Retina (tissue), 1 donor: ENCODE measurements around the gene ZACN.

Experiments
- DNase-seq: peaks from one replicate; pipeline ENCODE4 v3.0.0-alpha.2; 2016

Gene ZACN

GRCh38 chr17:76104140-76104895, 25.3 kb downstream of the ZACN start:
- no peak for DNase-seq

DNA sequence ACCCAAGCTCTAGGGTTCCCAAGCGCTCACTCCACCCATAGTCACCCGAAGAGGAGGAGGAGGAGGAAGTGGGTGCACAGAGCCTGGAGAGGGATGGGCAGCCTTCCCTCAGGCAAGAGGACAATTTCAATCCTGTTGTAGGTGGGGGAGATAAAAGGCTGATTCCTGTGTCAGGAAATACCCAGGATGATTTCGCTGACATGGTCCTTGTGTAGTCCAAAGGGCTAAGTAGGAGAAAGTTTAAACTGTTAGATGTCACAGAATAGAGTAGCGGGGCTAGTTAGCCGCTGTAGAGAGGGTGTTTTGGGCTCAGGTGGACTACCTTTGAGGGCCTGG, 25.9 kb downstream of the ZACN start:
- DNase-seq: no peak

DNA sequence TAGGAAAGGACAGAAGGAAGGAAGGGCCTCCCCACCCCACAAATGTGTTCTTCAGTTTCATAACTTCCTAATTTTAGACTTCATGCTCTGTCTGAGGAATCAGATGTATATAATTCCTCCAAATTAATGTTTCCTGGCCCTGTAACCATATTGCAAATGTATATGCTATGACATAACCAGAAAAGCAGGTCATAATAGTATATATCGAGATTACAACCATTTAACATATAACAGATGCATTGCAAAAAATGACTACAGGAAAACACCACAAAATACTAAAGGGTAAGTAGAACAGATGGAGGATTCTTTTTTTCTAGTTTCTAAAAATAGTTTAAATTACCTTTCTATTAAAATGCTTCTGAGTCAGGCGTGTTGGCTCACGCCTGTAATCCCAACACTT, 27.7 kb downstream of the ZACN start:
- no peak for DNase-seq

DNA sequence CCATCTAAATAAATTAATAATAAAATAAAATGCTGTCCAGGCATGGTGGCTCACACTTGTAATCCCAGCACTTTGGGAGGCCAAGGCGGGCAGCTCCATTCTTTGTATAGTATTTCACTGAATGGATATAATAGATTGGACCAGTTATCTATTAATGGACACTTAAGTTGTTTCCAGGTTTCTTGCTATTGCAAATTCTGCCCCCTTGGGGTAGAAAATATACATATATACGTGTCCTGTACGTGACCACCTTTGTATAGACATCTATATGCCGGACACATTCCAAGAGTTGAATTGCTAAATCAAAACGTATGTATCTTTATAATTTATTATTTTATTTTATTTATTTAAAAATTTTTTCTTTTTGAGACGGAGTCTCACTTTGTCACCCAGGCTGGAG, 28.5 kb downstream of the ZACN start:
- DNase-seq: no peak

DNA sequence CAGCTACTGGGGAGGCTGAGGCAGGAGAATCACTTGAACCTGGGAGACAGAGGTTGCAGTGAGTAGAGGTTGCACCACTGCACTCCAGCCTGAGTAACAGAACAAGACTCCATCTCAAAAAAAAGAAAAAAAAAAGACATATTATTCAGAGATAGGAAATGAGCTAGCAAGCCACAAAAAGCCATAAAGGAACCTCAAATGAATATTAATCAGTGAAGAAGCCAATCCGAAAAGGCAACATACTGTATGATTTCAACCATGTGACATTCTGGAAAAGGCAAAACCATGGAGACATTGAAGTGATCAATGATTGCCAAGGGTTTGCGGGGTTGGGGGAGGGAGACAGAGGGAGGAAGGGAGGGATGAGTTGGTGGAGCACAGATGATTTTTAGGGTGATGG, 33.0 kb downstream of the ZACN start:
- no peak for DNase-seq

GRCh38 chr17:76115138-76115754, 36.3 kb downstream of the ZACN start:
- no peak for DNase-seq

GRCh38 chr17:76119409-76120371, 40.7 kb downstream of the ZACN start:
- DNase-seq: no peak

- DNase-seq: no peak
Observed at GRCh38 chr17:76120658-76121008, 41.7 kb downstream of the ZACN start.

GRCh38 chr17:76121932-76122430, 43.0 kb downstream of the ZACN start:
- DNase-seq: peak; percentile 52

- DNase-seq: no peak
Observed at GRCh38 chr17:76122431-76123190, 43.6 kb downstream of the ZACN start.

GRCh38 chr17:76123191-76123499, 44.2 kb downstream of the ZACN start:
- DNase-seq: no peak

DNA sequence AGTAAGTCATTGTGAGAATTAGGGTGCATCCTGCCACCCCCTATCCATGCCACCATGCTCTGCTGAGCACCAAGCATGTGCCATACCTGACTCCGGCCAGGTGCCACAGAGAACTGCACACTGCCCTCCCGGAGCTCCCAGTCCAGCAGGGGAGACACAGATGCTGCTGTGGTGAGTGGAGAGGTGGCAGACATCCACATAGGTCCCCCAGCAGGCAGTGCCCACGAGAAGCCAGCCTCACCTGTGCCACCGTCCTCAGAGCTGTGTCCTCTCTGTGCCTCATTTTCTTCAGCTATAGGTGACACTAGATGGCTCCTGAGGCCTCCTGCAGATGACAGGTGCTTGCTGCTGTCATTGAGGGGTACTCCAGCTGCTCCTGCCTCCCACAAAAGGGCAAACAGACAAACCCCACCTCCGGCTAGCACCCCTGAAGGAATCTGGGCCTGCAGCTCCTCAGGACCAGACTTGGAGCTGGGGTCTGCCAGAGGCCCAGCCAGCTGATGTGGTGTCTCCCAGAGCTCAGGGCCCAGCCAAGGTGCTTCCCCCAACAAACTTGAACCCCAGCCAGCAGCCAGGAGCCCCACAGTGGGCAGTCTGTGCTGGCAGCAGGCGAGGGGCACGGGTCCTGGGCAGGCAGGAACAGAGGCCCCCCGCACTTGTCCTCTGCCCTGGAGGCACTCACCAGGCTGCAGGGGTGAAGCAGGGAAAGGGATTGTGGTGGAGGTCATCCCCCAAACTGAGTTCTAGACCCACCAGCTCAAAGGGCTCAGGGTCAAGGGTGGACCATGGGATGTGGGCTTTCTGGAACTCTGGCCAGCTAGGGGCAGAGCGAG, 45.0 kb downstream of the ZACN start:
- no peak for DNase-seq

DNA sequence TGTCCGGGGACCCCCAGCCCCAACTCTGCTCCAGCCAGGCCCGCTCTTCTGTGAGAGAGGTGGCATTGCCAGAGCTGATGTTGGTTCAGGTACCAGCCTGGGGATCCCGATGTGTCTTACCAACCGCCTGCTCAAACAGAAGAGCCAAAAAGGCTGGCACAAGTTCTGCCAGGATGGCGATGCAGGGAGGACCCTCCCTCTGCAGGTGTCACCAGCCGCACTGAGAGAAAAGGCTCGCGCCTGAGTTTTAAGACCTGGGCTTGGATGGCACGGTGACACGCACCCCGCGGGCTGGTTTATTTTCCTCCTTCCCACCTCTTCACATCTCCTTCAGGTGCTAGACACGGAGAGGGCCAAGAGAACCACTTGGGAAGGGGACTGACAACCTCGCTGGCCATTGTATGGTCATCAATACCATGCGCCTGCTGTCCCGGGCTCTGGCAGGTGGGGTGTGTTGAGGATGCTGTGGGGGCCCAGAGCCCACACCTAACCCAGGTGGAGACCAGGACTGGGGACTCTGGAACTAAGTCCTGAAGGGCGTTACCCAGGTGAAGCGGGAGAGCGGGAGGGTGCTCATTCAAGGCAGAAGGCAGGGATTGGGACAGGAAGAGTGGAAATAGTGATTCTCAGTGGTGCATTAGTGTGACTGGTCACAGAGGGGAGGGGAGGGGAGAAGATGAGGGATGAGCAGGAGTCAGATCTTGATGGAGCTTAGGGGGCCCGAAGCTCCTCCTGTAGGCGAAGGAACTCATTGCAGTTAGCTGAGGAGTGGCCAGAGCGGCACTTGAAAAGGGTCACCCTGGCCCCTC, 45.8 kb downstream of the ZACN start:
- no peak for DNase-seq

DNA sequence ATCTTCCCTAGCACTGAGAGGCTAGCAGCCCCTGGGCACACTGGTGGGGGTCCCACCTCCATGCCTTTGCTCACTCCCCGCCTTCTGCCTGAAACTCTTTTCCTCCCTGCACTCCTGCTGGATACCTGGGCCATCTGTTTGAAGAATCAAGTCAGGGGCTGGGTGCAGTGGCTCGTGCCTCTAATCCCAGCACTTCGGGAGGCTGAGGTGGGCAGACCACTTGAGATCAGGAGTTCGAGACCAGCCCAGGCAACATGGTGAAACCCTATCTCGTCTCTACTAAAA, 46.4 kb downstream of the ZACN start:
- DNase-seq: no peak

DNA sequence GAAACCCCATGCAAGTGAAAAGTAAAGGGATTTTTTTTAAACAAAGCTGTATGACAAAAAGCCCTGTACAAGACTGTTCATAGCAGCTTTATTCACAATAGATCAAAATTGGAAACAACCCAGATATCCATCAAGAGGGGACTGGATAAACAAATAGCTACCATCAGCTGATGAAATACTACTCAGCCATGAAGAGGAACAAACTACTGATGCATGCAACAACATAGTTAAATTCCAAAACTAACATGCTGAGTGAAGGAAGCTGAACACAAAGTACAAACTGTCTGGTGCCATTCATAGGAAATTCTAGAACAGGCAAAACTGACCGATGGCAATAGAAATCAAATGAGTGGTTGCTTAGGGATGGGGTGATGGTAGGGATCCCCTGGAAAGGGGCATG, 46.9 kb downstream of the ZACN start:
- no peak for DNase-seq

GRCh38 chr17:76130473-76130872, 51.5 kb downstream of the ZACN start:
- no peak for DNase-seq

GRCh38 chr17:76131051-76131691, 52.2 kb downstream of the ZACN start:
- no peak for DNase-seq

DNA sequence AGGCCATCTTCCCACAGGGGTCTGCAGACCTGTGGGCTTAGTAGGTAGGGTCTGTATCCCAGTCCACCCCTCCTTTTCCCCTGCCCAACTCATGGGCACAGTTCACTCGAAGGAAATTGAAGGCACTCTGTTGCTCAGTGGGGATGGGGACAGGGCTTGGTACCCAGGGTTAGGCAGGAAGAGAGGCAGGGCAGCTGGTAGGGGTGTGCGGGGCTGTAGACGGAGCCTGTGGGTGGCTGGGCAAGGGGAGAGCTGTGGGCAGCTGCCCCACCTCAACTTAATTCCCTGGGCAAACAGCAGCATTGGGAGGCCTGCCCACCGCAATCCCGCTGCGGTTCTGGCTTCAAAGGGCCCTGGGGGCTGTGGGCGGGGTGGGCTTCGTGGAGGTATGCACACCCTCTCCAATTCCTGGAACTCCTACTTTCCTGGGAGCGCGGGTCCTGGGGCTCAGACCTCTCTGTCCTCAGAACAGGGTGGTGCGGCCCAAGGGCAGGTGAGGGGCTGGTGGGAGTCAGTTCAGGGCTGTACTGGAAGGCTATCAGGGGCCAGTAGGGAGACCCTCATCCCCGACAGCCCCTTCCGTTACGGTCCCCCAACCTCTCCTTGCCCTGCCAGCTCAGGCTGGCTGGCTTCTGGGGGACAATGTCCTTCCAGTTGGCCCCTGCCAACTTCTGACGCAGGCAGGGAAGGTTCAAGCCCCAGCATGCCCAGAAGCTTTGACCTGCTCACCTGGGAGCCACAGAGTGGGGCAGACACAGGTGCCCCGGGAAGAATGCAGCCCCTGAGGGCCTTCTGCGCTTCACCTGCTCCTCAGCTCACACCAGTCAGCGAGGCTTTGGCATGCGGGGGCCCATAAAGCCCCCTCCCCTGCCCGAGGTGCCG, 53.0 kb downstream of the ZACN start:
- no peak for DNase-seq
